ELF-1 (cell line): Measurements from ENCODE around the gene OSBPL9.
"Not testable (repeated sequence)": the region's sequence is repeated elsewhere in the genome, so short reads cannot be mapped to it uniquely, and the experiment has no call there.

Experiments
- DNase-seq: peaks from one replicate; pipeline ENCODE4 v3.0.0-alpha.2; 2016; ENCODE audit warnings: low read depth, low spot score

The OSBPL9 gene

DNA sequence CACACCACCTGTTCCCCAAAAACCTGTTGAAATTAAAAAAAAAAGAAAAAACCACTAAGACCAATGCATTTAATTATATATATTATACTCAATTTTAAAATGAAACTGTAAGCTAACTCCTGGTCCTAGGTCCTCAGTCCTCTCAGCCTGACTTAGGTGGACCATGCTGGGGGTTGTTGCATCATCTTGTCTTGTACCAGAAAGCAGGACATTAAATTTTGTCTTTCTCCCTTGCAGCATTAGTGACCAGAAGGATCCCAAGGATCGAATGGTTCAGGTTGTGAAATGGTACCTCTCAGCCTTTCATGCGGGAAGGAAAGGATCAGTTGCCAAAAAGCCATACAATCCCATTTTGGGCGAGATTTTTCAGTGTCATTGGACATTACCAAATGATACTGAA lies 164.0 kb downstream of the OSBPL9 start:
- DNase-seq, result no peak

- DNase-seq, result peak; percentile 55
Measured at GRCh38 chr1:51784997-51785421, 168.1 kb downstream of the OSBPL9 start.

GRCh38 chr1:51788938-51789337 lies 172.0 kb downstream of the OSBPL9 start:
- DNase-seq, result no peak

DNA sequence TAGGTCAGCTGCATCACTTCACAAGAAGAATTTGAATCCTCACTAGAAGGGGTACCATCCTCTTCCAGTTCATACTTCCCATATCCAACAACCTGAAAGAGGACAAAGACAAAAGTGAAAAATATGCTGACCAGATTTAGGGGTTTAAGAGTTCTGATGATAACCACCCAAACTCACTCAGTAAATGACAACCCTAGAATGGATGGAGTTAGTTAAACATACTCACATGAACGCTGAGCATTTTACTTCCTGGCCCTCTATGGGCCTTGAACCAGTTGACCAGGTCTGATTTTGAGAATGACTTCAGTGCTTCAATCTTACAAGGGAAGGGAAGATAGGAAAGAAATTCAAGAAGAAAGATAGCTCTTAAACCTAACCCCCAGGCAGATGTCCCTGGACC lies 172.4 kb downstream of the OSBPL9 start:
- no peak for DNase-seq

GRCh38 chr1:51790385-51790784 lies 173.5 kb downstream of the OSBPL9 start:
- no peak for DNase-seq

GRCh38 chr1:51791888-51792287 lies 175.0 kb downstream of the OSBPL9 start:
- DNase-seq, result no peak

DNA sequence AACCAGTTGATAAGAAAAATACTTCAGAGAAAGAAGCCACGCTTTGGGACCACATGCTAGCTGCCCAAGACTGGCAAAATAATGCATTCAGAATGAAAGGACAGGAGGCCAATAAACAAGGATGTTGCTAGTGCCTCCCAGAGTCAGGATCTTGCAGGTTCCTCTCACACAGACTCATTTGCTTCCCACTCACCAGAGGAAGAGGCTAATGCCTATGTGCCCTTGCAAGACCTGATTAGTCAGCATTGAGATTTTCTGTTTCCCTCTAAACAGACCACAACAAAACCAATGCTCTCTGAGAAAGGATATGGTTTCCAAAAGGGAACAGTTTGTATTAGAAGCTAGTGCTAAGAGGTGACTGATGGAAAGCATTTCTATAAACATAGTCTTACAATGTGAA lies 176.0 kb downstream of the OSBPL9 start:
- DNase-seq, result no peak

- DNase-seq, result no peak
Measured at GRCh38 chr1:51794260-51794659, 177.4 kb downstream of the OSBPL9 start.

DNA sequence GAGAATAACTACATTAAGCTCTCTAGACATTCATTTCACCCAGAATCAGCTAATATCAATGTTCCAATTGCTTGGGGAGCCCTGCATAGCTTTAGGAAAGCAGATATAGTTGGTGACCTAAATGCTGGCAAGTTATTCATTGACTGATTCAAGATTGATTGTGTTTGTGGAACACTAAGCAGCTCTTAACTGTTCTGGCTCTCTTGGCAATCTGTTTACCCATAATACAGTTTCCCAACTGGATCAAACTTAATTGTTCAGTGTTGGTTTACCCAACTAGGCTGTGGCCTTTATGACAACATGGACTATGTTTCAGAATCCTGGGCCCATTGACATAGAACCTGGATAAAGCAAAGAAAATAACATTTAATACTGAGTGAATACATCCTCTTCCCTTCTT lies 178.0 kb downstream of the OSBPL9 start:
- DNase-seq, result no peak

DNA sequence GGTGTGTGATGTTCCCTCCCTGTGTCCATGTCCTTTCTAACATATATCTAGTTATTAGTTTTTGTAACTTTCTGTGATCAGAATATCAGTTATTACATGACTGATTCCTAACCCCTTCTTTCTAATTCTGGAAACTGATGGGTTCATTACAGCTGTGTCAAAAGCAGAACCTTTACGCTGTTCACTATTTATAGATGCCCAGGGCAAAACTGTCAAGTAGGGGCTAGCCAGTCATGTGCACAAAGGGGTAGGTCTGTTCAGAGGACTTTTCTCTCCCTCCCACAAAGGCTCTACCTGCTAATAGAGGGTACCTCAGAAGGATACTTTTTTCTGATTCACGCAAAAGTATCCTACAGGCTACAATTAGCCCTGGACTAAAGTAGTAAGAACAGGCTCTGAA lies 182.5 kb downstream of the OSBPL9 start:
- DNase-seq, result no peak

GRCh38 chr1:51814513-51814912 lies 197.6 kb downstream of the OSBPL9 start:
- no peak for DNase-seq

GRCh38 chr1:51818487-51818886 lies 201.6 kb downstream of the OSBPL9 start:
- DNase-seq, result no peak

DNA sequence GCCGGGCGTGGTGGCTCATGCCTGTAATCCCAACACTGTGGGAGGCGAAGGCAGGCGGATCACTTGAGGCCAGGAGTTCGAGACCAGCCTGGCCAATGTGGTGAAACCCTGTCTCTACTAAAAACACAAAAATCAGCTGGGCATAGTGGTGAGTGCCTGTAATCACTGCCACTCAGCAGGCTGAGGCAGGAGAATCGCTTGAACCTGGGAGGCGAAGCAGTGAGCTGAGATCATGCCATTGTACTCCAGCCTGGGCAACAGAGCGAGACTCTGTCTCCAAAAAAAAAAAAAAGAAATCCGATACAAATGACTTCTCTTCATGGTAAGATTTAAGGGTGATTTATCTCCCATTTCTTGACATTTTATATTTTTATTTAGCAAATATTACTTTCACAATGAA lies 202.1 kb downstream of the OSBPL9 start:
- DNase-seq, result not testable (repeated sequence)

DNA sequence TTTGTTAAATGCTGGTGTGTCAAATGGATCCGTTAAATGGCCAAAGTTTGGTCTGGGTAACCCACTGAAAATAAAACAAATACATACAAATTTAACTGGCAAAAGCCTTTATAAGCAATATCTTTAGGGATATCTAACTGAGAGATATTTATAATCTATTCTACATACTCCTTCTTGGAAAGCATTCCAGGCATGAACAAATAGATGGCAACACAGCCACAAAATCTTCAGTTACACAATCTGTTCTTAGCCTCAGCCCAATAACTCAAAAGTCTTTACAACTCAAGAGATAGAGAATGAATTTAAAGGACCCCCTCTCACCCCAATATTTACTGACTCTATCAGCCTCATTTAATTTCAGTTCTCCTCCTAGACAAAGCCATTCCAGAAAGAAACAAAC lies 202.9 kb downstream of the OSBPL9 start:
- no peak for DNase-seq

DNA sequence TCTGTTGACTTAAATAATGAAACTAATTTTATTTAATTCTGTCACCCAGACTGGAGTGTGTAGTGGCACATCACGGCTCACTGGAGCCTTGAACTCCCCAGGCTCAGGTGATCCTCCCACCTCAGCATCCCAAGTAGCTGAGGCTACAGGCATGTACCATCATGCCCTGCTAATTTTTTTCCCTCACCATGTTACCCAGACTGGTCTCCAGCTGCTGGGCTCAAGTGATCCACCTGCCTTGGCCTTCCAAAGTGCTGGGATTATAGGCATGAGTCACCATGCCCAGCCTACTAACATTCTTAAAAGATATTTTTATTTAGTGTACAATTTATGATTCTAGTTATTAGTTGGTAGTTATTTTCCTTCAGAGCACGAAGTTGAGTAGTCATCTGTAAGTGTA lies 212.2 kb downstream of the OSBPL9 start:
- DNase-seq, result no peak

DNA sequence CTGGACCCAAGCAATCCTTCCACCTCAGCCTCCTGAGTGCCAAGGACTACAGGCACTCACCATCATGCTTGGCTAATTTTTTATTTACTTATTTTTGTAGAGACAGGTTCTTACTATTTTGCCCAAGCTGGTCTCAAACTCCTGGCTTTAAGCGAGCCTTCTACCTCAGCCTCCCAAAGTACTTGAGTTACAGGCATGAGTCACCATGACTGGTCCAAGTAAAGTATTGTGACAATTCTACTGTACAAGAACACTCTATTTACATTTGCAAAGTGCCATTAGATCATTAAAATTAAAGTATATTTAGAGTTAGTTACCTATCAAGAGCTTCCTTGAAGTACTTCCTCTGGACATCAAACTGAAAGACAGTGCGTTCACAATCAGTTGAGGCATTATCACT lies 216.8 kb downstream of the OSBPL9 start:
- no peak for DNase-seq

DNA sequence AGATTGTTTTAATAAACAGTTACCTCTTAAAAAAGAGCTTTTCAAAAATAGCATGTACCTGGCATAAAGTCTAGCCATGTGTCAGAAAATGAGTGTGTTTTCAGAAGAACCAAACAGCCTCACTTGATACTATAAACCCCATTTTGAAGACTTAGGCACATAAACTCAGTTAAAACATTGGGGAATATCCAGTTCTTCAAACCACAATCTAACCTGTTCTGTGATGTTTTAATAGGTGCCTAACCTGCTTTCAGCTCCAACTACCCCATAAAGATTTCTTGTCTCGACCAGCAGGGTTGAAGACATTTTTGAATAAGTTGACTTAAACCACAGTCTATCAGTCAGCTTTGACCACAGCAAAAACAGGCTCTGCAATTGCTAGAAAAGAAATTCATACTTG lies 220.4 kb downstream of the OSBPL9 start:
- no peak for DNase-seq
